Jurkat, Clone E6-1 (cell line): ENCODE results near the gene ZKSCAN1.
"Not testable (repeated sequence)": the region's sequence is repeated elsewhere in the genome, so short reads cannot be mapped to it uniquely, and the experiment has no call there.

Experiments
- DNase-seq: peaks from one replicate; pipeline ENCODE4 v3.0.0-alpha.2; 2011; ENCODE audit warnings: low read depth, low spot score
- H3K4me3 ChIP-seq: 2 replicates; pipeline ENCODE4 v1.5.1; 2011; ENCODE audit warnings: mild to moderate bottlenecking, low read length, control low read depth, moderate library complexity

ZKSCAN1 gene

DNA sequence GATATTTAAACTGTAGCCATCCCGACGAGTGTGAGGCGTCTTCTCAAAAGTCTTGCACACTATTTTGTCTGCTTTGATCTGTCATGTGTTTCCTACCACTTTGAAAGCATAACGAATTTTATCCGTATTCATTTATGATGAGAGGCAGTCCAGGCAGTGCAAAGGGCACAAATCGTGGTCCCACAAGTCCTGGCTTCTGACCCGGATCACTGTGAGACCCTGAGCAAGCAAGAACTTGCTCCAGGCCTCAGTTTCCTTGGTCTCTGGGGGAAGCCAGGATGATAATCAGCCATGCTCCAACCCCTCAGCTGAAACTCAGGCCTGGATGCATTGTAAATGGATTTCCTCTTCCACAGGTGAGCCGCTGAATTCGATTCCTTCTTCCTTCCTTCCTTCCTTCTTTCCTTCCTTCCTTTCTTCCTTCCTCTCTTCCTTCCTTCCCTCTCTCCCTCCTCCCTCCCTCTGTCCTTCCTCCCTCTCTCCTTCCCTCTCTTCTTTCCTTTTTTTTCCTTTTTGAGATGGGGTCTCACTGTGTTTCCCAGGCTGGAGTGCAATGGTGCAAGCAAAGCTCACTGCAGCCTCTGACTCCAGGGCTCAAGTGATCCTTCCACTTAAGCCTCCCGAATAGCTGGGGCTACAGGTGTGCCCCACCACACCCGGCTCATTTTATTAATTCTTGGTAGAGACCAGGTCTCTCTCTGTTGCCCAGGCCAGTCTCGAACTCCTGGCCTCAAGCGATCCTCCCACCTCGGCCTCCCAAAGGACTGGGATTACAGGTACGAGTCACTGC, 18.4 kb upstream of the ZKSCAN1 start:
- peak overlapping the region; percentile 41 for H3K4me3 ChIP-seq
- no peak for DNase-seq

DNA sequence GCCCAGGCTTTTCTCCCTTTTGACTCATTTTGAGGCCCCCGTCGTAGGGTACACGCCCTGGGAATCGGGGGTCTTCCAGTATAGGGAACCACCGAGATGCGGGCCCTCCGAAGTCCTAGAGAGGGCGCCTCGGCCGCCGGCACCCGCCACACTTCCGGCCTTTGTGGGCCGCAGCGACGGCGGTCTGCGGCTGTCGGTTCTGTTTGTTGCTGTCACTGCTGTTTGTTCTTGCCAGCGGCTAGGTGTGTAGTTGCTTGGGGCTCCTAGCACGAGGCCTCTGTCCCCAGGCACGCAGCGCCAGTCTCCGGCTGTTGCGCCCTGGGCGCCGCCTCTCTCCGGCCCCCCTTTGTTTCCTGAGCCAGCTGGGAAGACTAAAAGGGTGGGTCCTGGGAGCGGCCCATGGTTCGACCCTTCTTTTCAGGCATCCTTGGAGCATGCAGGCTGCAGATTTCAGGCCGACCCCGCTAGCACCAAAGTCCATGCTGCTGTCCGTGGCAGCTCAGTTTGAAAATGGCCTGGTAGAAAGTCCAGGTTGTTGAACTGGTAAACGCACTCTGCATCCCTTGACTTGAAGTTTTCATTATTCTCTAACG, 17.8 kb upstream of the ZKSCAN1 start:
- DNase-seq = peak; percentile 36
- H3K4me3 ChIP-seq = peak overlapping the region; percentile 41

DNA sequence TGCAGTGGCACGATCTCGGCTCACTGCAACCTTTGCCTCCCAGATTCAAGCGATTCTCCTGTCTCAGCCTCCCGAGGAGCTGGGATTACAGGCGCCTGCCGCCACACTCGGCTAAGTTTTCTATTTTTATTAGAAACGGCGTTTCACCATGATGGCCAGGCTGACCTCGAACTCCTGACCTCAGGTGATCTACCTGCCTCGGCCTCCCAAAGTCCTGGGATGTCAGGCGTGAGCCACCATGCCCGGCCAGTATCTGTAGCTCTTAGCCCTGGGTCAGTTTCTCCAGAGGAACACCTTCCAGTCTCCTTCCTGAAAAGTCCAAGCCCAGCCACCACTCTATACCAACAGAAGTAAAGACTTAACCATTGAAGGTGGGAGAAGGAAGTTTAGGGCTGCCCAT, 15.2 kb upstream of the ZKSCAN1 start:
- no peak overlapping the region for H3K4me3 ChIP-seq
- no peak for DNase-seq

- DNase-seq = no peak
- H3K4me3 ChIP-seq = no peak overlapping the region
Observed at GRCh38 chr7:100003711-100004661, 11.4 kb upstream of the ZKSCAN1 start.

DNA sequence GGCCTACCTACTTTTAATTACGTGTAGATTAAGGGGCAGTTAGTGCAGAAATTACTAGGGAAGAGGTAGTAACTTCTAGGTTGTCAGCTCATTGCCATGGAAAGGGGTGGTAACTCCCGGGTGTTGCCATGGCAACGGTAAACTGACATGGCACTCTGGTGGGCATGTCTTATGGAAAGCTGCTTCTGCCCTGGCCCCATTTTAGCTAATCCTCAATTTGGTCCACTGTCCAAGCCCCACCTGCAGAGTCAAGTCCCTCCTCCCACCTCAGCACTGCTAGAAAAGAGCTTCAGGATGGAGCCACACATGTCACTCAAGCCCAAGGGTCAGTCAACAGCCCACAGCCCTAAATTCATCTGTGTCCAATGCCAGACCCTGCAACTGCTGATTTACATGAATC, 7.5 kb upstream of the ZKSCAN1 start:
- H3K4me3 ChIP-seq = no peak overlapping the region
- no peak for DNase-seq

DNA sequence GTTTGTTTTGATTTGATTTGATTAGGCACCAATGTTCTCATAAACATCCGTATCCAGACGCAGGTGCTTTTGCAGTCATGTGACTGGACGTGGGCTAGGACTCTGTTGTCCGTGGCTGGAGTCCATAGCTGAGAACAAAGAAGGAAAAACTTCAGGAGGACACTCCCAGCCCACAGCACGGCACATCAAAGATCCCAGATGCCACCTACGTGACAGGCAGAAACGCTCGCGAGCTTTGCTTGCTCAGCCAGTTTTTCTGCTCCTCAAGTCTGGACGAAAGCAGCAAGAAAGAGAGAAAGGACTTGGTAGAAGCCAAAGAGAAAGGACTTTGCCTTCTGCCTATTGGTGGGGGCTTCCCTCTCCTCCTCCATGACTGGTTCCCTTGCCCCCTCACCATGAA, 6.9 kb upstream of the ZKSCAN1 start:
- DNase-seq = no peak
- H3K4me3 ChIP-seq = no peak overlapping the region

DNA sequence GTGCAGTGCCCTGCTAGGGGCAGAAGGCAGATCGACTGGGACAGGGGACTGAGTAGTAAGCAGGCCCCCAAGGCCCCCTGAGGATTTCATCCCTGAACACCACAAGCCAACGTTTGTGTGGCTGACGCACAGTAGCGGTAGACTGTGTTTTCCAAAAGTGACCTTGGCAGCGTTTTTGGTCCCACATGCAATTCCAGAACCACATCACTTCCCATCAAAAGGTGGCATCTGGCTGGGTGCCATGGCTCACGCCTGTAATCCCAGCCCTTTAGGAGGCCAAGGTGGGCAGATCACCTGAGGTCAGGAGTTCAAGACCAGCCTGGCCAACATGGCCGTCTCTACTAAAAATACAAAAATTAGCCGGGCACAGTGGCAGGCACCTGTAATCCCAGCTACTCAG, 5.4 kb upstream of the ZKSCAN1 start:
- not testable (repeated sequence) for H3K4me3 ChIP-seq, DNase-seq

DNA sequence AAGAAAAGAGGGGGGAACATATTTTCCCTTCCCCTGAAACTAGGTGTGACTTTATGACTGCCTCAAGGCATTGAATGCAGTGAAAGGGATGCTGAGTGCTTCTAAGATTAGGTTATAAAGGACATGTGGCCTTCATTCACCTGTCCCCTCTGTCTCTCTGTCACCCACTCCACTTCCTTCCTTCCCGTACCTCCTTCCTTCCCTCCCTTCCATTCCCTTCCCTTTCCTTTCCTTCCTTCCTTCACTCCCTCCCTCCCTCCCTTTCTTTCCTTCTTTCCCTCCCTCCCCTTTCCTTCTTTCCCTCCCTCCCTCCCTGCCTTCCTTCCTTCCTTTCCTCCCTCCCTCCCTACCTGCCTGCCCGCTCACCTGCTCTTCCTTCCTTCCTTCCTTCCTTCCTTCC, 4.5 kb upstream of the ZKSCAN1 start:
- H3K4me3 ChIP-seq = no peak overlapping the region
- no peak for DNase-seq

GRCh38 chr7:100011516-100011915, 3.9 kb upstream of the ZKSCAN1 start:
- DNase-seq = no peak
- H3K4me3 ChIP-seq = no peak overlapping the region

- not testable (repeated sequence) for DNase-seq, H3K4me3 ChIP-seq
Observed at GRCh38 chr7:100012385-100013327, 2.7 kb upstream of the ZKSCAN1 start.

DNA sequence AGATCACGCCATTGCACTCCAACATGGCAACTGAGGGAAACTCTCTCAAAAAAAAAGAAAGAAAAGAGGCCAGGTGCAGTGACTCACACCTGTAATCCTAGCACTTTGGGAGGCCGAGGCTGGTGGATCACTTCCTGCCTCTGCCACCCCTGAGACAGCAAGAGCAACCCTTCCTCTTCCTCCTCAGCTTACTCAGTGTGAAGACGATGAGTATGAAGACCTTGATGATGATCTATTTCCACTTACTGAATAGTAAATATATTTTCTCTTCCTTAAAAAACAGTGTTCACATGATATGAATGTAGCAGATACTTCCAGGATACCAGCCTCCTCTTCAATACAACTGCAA, 2.1 kb upstream of the ZKSCAN1 start:
- DNase-seq = no peak

DNA sequence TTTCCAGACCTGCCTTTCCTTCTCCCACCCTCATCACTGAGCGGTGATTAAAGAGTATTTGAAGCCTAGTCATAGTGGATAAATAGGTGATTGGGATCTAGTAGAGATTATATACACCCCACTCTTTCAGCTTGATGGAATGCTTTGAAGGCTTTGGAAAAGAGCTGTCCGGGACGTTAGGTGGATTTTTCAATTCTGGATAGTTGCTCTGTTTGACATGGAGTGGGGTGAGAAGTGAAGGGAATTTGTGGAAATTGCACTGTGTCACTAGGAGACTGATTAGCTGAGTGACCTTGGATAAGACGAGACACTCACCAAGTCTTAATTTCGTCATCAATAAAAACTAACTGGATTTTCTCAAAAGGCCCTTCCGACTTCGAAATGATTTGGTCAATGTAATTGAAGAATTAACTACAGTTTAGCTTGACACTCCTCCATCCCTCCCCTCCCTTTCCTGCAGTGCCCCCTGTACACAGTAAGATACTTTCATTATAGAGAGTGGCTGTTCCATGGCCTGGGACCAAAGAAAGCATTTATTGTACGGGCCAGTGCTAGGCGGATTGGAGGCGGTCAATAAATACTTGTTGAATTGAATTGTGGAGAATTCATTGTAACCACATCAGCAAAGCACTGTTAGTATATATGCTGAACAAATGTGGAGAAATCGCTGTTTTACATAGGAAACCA, 962 bp downstream of the ZKSCAN1 start:
- peak overlapping the region; percentile 91 for H3K4me3 ChIP-seq
- no peak for DNase-seq

More for the DNA sequence above, 2.1 kb upstream of the ZKSCAN1 start:
- H3K4me3 ChIP-seq = no peak overlapping the region

DNA sequence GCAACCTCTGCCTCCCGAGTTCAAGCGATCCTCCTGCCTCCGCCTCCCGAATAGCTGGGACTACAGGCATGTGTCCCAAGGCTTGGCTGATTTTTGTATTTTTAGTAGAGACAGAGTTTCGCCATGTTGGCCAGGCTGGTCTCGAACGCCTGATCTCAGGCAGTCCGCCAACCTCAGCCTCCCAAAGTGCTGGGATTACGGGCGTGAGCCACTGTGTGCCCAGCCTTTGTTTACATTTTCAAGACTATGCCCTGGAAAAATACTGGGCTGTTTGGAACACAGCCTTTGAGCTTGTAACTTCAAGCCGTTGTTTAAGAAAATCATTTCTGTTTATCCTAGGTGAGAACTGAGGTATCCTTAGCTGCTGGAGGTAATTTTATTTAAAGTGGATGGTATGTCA, 1.9 kb downstream of the ZKSCAN1 start:
- no peak for DNase-seq
- H3K4me3 ChIP-seq = no peak overlapping the region

DNA sequence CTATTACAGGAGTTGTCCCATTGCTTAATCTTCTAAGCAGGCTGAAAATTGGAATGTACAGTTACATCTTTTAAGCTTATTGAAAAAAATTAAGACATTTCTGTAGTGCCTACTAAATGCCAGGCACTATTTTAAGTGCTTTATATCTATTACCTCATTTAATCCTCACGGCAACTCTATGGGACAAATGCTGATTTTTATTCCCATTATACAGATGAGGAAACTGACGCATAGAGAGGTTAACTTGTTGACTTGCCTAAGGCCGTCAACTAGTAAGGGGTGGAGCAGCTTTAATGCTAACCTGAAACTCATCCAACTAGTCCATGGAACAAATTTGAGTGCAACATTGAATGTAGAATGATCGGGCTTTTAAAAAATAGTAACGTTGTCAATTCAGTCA, 2.5 kb downstream of the ZKSCAN1 start:
- no peak overlapping the region for H3K4me3 ChIP-seq
- DNase-seq = no peak

GRCh38 chr7:100019908-100020307, 4.5 kb downstream of the ZKSCAN1 start:
- no peak for DNase-seq

GRCh38 chr7:100021297-100021696, 5.9 kb downstream of the ZKSCAN1 start:
- H3K4me3 ChIP-seq = no peak overlapping the region
- DNase-seq = no peak

More at GRCh38 chr7:100019908-100020307, 4.5 kb downstream of the ZKSCAN1 start:
- H3K4me3 ChIP-seq = no peak overlapping the region

- no peak for DNase-seq
- no peak overlapping the region for H3K4me3 ChIP-seq
Observed at GRCh38 chr7:100022621-100023020, 7.2 kb downstream of the ZKSCAN1 start.

DNA sequence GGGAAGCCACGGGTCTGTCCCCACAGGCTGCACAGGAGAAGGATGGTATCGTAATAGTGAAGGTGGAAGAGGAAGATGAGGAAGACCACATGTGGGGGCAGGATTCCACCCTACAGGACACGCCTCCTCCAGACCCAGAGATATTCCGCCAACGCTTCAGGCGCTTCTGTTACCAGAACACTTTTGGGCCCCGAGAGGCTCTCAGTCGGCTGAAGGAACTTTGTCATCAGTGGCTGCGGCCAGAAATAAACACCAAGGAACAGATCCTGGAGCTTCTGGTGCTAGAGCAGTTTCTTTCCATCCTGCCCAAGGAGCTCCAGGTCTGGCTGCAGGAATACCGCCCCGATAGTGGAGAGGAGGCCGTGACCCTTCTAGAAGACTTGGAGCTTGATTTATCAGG, 8.1 kb downstream of the ZKSCAN1 start:
- no peak for DNase-seq
- no peak overlapping the region for H3K4me3 ChIP-seq
